Measurements from ENCODE around the gene MT4.
"Not testable (repeated sequence)": the region's sequence is repeated elsewhere in the genome, so short reads cannot be mapped to it uniquely, and the experiment has no call there.

The MT4 gene

GRCh38 chr16:56559109-56559508, 5.8 kb upstream of the MT4 start:
- no peak for DNase-seq

- no peak for DNase-seq
These were observed 4.4 kb upstream of the MT4 start for GRCh38 chr16:56560447-56560846.

- DNase-seq = no peak
These were observed 3.7 kb upstream of the MT4 start for GRCh38 chr16:56561126-56561525.

GRCh38 chr16:56569971-56570370, 5.1 kb downstream of the MT4 start:
- no peak for DNase-seq

- no peak for DNase-seq
These were observed 6.7 kb downstream of the MT4 start for GRCh38 chr16:56571525-56571924.

- no peak for DNase-seq
These were observed 9.8 kb downstream of the MT4 start for GRCh38 chr16:56574625-56575024.

- peak; percentile 86 to 87 for DNase-seq
These were observed 11.9 kb downstream of the MT4 start for GRCh38 chr16:56576585-56577299.

GRCh38 chr16:56577300-56577625, 12.4 kb downstream of the MT4 start:
- DNase-seq = no peak

- DNase-seq = no peak
These were observed 15.6 kb downstream of the MT4 start for GRCh38 chr16:56580391-56581048.

- not testable (repeated sequence) for DNase-seq
These were observed 18.0 kb downstream of the MT4 start for GRCh38 chr16:56582911-56583310.

- DNase-seq = no peak
These were observed 18.7 kb downstream of the MT4 start for GRCh38 chr16:56583351-56584168.

- DNase-seq = no peak
These were observed 19.4 kb downstream of the MT4 start for GRCh38 chr16:56584276-56584675.

- DNase-seq = no peak
These were observed 23.9 kb downstream of the MT4 start for GRCh38 chr16:56588781-56589140.

- no peak for DNase-seq
These were observed 24.5 kb downstream of the MT4 start, which contains the start of gene MT3 for GRCh38 chr16:56589141-56590039. Gene MT3, plus strand, starts transcription at chr16:56589528. Its CDS starts 63 bp downstream, at chr16:56589591.

GRCh38 chr16:56591377-56592060, 26.6 kb downstream of the MT4 start:
- DNase-seq = no peak

GRCh38 chr16:56593573-56594291, 28.9 kb downstream of the MT4 start:
- DNase-seq = no peak

- no peak for DNase-seq
These were observed 29.4 kb downstream of the MT4 start for GRCh38 chr16:56594292-56594619.

- no peak for DNase-seq
These were observed 35.6 kb downstream of the MT4 start for GRCh38 chr16:56600398-56600999.

- no peak for DNase-seq
These were observed 36.5 kb downstream of the MT4 start for GRCh38 chr16:56601325-56601724.

- DNase-seq = no peak
These were observed 38.7 kb downstream of the MT4 start for GRCh38 chr16:56603589-56603988.

- DNase-seq = no peak
These were observed 40.1 kb downstream of the MT4 start for GRCh38 chr16:56604966-56605365.

Measured in activated CD4-positive, alpha-beta T cell treated with anti-CD3 and anti-CD28 coated beads, Interleukin-2, amount 50 U/mL, for 4 hours (primary cell).